Embryonic facial prominence (tissue), 1 donor: ENCODE data around the gene CHMP5.

ENCODE experiments used
- DNase-seq: peaks from one replicate; pipeline ENCODE4 v3.0.0-alpha.2; 2016; ENCODE audit errors: extremely low spot score

The CHMP5 gene

DNA sequence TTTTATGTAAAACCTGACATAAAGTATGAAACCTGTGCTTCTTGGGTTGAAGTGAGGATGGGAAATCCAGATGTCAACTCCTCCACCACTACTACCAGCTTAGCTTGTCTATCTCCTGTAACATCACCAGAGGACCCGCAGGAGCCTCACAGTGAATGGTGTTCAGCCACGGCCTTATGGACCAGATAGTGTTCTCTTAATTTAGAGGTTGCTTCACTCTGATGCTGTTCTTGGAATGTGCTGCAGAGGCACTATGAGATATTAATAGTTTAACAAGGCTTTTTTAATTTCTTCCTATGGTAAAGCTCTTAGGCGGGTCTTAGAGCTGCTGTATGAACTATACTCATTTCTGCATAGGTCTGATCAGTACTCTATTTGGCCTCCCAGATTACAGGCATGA is 53.4 kb downstream of the CHMP5 start:
- DNase-seq = no peak

DNA sequence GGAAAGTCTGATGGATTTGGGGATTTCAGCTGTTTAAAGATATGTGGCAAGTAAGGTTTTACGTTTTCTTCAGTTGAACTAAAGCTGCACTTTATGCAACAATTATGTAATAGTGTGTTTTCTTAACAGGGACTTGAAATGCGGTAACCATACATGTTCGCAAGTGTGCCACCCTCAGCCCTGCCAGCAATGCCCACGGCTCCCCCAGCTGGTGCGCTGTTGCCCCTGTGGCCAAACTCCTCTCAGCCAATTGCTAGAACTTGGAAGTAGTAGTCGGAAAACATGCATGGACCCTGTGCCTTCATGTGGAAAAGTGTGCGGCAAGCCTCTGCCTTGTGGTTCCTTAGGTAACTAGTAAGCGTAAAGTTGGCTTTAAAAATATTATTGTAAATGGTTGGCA is 53.9 kb downstream of the CHMP5 start:
- no peak for DNase-seq

DNA sequence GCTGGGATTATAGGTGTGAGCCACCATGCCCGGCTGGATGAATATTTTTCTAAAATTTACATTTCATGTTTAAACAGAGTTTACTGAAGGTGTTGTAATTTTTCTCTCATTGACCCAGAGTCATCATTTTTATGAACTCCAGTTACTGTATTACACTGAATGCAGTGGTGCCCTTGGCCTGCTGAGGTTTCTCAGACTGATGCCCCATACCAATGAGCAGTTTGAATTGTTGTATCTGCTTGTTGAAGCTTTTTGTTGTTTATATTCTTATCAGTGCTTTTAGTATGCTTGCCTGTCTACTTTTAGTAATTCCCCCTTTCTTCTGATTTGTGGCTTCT is 55.4 kb downstream of the CHMP5 start:
- no peak for DNase-seq

DNA sequence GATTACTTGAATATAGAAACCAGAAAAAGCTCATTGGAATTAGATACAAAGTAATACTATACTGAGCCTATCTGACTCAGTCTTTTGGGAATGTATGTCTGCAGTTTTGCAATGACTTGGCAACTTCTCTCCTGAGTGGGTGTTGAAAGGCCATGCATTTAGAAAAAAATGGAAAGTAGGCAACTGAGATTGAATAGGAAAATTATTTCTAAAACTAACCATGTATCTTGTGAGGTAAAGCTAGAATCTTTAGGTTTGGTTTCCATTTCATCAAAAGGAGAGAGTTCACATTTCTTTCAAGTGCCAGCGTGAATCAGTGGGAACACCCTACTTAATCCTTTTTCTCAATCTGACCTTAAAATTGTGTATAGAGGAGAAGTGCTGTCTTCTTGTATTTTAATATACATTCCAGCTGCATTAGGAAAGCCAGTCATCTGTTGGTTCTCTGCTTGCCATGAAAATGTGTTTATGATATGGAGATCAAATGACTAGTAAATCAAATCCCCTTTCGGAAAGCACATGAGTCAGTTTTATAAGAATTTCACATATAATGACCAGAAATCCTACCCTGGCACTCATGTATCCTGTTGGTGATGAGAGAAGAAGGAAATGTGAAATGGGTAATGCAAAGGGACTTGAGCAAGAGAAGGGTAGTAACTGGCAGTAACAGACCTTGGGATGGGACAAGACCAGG is 55.9 kb downstream of the CHMP5 start:
- DNase-seq = no peak

DNA sequence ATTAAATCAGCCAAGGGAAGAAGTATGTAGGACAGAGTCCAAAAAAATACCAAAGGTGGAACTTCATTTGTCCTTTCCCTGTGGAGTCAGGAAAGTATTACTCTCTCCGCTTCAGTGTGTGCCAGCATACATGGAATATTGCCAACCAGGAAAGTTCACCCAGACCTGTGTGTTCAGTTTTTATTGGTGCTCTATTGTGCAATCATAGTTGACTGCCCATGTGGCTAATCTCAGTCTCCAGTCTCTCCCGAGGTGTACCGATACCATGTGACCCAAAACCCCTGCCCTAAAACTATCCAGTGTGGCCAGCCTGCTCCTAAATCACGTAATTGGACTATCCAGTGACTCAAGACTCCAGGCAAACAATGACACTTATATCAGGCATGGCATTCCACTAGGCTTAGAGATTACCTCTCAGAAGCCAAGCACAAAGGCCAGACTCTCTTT is 64.3 kb downstream of the CHMP5 start:
- no peak for DNase-seq

DNA sequence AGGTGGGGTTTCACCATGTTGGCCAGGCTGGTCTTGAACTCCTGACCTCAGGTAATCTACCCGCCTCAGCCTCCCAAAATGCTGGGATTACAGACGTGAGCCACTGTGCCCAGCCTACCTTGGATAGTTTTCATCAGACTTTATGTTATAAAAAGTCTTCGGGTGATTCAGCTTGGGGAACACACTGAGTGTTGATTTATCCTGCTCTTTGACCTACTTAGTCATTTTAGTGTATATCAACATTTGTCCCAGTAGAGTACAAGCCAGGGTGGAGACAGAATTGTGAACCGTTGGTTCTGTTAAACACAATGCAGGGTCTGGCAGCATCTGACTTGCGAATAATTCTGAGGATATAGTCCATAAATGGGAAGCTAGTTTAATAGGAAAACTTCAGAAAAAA is 65.1 kb downstream of the CHMP5 start:
- no peak for DNase-seq

DNA sequence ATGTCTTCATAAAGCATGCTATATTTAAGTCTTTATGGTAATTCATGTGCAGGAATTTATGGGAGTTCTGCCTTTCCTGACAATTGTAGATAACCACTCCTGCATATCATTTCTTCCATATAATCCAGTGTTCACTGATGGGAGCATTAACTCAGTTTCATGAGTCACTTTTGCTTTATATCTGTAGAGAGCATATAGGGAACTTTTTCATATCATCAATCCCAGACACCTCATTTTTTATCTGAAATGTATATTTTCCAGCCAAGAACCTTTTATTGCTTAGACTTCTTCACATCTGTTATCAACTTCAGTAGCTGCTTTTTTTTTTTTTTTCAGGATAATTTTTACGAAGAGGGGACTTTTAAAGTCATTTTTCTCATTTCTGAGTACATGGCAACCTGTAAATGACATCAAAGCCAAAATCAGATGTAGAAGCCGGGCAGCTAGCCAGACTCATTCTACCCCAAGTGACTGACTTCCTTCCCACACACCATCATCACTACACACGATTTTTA is 66.6 kb downstream of the CHMP5 start:
- DNase-seq = no peak
